ENCODE results near the gene DACT1. TPM values are rescaled to one million over a fixed set of nuclear protein-coding genes. Genes with fewer than 3 reads are reported as not detected.

DACT1 gene
- total and polyA plus RNA-seq, 2 donors from 2014 or later = 2.1 to 18.6 TPM

GRCh38 chr14:58697266-58697929 lies 59.6 kb downstream of the DACT1 start:
- H3K9me3 ChIP-seq (ENCODE audit: control insufficient read depth in 2 of 3, insufficient read depth in 1 of 3, low read length in 3 of 3) = no peaks in the 10 kb centered on the region
- TF ChIP-seq, protein P1, sequence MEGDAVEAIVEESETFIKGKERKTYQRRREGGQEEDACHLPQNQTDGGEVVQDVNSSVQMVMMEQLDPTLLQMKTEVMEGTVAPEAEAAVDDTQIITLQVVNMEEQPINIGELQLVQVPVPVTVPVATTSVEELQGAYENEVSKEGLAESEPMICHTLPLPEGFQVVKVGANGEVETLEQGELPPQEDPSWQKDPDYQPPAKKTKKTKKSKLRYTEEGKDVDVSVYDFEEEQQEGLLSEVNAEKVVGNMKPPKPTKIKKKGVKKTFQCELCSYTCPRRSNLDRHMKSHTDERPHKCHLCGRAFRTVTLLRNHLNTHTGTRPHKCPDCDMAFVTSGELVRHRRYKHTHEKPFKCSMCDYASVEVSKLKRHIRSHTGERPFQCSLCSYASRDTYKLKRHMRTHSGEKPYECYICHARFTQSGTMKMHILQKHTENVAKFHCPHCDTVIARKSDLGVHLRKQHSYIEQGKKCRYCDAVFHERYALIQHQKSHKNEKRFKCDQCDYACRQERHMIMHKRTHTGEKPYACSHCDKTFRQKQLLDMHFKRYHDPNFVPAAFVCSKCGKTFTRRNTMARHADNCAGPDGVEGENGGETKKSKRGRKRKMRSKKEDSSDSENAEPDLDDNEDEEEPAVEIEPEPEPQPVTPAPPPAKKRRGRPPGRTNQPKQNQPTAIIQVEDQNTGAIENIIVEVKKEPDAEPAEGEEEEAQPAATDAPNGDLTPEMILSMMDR (IDR thresholded peaks at IDR 0.05; ENCODE audit: borderline replicate concordance, extremely low read depth, insufficient read depth) = no peak
- H3K9ac ChIP-seq (ENCODE audit: low read length in 3 of 3) = no peak overlapping the region
- no peak overlapping the region for H3K27ac ChIP-seq (ENCODE audit: low read depth in 2 of 2, low read length in 2 of 2)
- DNase-seq (no peak), FAIRE-seq (no peak)
- no peaks in the 10 kb centered on the region for H3K27me3 ChIP-seq (ENCODE audit: control insufficient read depth, insufficient read depth, low read length)
- no peak overlapping the region for H3K4me3 ChIP-seq (ENCODE audit: low read length in 3 of 3)
- intact Hi-C loops (cut with DNase I) = no loop called here
- no peaks in the 10 kb centered on the region for H3K4me1 ChIP-seq (ENCODE audit: control insufficient read depth in 2 of 3, insufficient read depth in 2 of 3, low read depth in 1 of 3, low read length in 3 of 3)
- H3K36me3 ChIP-seq (ENCODE audit: control insufficient read depth in 2 of 3, insufficient read depth in 3 of 3, low read length in 3 of 3) = no peaks in the 10 kb centered on the region

Other genes starting within 250 kb of the DACT1 start
- gene TOMM20L, start 242.0 kb upstream of the DACT1 start, total RNA-seq = not detected
- gene TOMM20L, start 242.0 kb upstream of the DACT1 start, polyA plus RNA-seq (ENCODE audit: insufficient read depth, low read depth, low replicate concordance) = not detected
- gene TIMM9, start 210.4 kb upstream of the DACT1 start, total RNA-seq = 32.8 TPM
- 80.1 TPM for gene TIMM9, start 210.4 kb upstream of the DACT1 start, polyA plus RNA-seq (ENCODE audit: insufficient read depth, low read depth, low replicate concordance)
- gene KIAA0586, start 210.2 kb upstream of the DACT1 start, total RNA-seq = 16.8 TPM
- gene KIAA0586, start 210.2 kb upstream of the DACT1 start, polyA plus RNA-seq (ENCODE audit: insufficient read depth, low read depth, low replicate concordance) = 4.7 TPM

Measured in kidney (tissue), 14 donors.